GM19395 (cell line): ENCODE results near the gene ZBTB47.

Experiments used
- ATAC-seq: cut with Tn5 transposase; IDR thresholded peaks from one replicate; pipeline ENCODE4 v1.9.1; 2021; ENCODE audit warnings: mild to moderate bottlenecking, moderate library complexity; ENCODE audit not compliant: unreplicated experiment

ZBTB47 gene

GRCh38 chr3:42711491-42712343 is 58.2 kb downstream of the ZBTB47 start:
- no peak for ATAC-seq

GRCh38 chr3:42712344-42712648 is 58.8 kb downstream of the ZBTB47 start:
- ATAC-seq: no peak

GRCh38 chr3:42712688-42713372 is 59.3 kb downstream of the ZBTB47 start:
- no peak for ATAC-seq

GRCh38 chr3:42713747-42714146 is 60.2 kb downstream of the ZBTB47 start:
- no peak for ATAC-seq

GRCh38 chr3:42714171-42714852 is 60.8 kb downstream of the ZBTB47 start:
- no peak for ATAC-seq
